HG03432 (cell line): ENCODE data around the gene AS3MT.
"Not testable (repeated sequence)": the region's sequence is repeated elsewhere in the genome, so short reads cannot be mapped to it uniquely, and the experiment has no call there.

Experiments used
- ATAC-seq: cut with Tn5 transposase; IDR thresholded peaks from one replicate; pipeline ENCODE4 v1.9.1; 2021; ENCODE audit warnings: mild to moderate bottlenecking, moderate library complexity; ENCODE audit not compliant: unreplicated experiment

Gene AS3MT

DNA sequence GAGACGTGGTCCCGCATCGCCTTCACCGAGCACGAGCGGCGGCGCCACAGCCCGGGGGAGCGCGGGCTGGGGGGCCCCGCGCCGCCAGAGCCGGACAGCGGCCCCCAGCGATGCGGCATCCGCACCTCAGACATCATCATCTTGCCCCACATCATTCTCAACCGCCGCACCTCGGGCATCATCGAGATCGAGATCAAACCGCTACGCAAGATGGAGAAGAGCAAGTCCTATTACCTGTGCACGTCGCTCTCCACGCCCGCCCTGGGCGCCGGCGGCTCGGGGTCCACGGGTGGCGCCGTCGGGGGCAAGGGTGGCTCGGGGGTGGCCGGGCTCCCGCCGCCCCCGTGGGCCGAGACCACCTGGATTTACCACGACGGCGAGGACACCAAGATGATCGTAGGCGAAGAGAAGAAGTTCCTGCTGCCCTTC, 49.6 kb downstream of the AS3MT start:
- peak; percentile 4 for ATAC-seq

GRCh38 chr10:102919246-102919959, 50.1 kb downstream of the AS3MT start:
- no peak for ATAC-seq

DNA sequence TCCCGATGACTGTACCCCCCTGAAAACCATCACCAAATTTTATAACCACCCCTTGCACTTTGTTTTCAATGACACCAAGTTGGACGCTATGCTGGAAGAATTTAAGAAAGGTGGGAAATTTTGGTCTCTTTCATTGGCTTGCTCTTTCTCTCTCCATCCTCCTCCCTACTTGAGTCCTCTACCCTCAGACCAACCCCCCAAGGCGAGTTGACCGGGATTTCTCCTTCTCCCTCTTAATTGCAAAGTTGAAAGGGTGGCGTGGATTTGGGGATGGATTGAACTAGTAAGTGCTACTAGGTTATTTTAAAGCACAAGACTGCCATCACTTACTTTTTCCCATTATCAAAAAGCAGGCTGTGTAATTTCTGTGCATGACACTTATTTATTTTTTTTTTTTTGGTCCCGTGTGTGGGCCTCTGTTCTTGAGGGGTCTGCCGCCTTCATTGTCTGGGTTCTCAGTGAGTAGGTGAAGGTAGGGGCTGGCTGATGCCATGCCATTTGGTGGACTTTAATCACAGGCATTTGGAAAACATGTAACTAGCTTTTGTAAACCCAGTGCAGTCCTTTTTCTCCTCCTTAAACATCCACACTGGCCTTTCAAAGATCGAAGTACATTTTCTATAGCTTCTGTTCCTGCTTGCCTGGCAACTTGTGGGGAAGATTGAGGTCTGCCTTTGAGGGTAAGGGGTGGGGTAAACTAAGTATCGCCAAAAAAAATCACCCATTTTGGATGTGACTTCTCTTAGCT, 50.9 kb downstream of the AS3MT start:
- ATAC-seq: no peak

GRCh38 chr10:102923601-102924000, 54.3 kb downstream of the AS3MT start:
- no peak for ATAC-seq

- no peak for ATAC-seq
Measured at GRCh38 chr10:102926842-102927241, 57.6 kb downstream of the AS3MT start.

DNA sequence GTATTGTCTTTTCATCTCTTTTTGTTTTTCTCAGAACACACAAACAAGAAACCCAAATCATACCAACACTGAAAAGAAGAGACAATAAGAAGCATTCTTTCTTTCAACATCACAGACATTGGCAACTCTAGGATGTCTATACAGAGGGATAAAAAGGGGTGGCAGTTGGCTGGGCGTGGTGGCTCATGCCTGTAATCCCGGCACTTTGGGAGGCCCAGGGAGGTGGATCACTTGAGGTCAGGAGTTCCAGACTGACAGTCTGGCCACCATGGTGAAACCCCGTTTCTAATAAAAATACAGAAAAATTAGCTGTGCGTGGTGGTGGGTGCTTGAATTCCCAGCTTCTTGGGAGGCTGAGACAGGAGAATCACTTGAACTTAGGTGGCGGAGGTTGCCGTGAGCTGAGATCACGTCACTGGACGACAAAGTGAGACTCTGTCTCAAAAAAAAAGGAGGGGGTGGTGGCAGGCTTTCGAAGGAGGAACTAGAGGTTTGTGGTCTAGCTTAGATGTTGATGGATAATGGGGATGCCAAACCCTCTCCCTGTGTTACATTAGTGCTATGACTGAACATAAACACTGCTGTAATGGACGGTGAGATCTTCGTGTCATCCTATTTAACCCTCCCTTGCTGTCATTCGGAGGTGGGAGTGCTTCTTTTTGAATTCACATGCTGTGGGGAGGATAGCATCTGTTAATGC, 58.2 kb downstream of the AS3MT start:
- no peak for ATAC-seq

DNA sequence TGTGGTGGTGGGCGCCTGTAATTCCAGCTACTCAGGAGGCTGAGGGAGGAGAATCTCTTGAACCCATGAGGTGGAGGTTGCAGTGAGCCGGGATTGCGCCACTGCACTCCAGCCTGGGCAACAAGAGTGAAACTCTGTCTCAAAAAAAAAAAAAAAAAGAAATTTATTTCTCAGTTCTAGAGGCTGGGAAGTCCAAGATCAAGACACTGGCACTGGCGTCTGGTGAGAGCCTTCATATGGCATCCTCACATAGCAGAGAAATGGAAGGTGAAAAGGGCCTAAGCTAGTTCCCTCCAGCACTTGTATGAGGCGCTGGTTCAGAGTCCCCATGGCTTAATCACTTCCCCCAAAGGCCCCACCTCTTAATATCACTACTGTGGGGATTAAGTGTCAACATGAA, 59.2 kb downstream of the AS3MT start:
- not testable (repeated sequence) for ATAC-seq

DNA sequence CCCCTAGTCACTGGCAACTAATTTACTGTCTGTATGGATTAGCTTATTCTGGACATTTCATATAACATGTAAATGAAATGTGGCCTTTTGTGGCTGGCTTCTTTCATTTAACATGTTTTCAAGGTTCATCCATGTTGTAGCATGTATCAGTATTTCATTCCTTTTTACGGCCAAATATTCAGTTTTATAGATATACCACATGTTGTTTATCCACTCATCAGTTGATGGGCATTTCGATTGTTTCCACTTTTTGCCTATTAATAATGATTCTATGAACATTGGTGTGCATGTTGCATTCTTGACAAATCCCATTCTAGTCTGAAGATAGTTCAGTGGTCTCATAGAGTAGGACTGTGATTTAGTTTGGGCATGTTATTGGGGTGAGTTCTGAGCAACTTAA, 61.5 kb downstream of the AS3MT start:
- ATAC-seq: no peak

DNA sequence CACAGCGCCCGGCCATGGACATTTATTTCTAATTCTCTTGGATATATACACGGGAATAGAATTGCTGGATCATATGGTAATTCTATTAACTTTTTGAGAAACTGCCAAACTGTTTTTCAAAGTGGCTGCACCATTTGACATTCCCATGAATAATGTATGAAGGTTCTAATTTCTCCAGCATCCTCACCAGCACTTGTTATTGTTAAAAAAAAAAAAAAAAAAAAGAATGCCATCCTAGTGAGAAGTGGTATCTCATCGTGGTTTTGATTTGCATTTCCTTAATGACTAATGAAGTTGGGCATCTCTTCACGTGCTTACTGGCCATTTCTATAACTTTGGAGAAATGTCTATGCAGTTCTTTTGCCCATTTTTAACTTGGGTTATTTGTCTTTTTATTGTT, 62.4 kb downstream of the AS3MT start:
- no peak for ATAC-seq

DNA sequence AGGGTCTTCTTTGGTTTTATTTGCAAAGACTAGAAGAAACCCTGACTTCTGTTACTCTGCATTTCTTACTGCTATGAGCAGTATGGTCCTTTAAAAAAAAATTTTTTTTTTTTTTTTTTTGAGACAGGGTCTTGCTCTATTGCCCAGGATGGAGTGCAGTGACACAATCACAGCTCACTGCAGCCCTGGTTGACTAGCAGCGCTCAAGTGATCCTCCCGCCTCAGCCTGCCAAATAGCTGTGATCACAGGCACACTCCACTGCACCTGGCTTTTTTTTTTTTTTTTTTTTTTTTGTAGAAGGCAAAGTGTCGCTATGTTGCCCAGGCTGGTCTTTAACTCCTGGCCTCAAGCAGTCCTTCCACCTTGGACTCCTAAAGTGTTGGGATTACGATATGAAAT, 66.2 kb downstream of the AS3MT start:
- no peak for ATAC-seq

- ATAC-seq: no peak
Measured at GRCh38 chr10:102935939-102936605, 66.8 kb downstream of the AS3MT start.

- ATAC-seq: no peak
Measured at GRCh38 chr10:102941401-102941800, 72.1 kb downstream of the AS3MT start.

DNA sequence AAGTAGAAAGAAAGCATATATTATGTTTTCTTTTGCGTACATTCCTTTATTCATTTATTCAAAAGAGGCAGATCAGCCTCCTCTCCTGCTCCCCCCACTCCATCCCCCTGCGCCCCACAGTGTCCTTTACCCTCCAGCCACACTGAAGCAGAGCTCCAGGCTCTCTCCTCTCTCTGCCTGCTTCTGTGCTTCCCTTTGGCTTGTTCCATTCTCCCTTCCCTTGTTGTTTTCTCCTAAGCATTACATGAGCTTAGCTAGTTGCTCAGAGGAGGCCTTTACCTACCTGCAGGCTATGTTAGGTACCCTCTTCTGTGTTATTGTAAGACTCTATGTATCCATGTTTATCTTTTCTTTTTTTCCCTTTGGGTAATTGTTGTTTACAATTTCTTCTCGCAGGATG, 76.2 kb downstream of the AS3MT start:
- no peak for ATAC-seq

DNA sequence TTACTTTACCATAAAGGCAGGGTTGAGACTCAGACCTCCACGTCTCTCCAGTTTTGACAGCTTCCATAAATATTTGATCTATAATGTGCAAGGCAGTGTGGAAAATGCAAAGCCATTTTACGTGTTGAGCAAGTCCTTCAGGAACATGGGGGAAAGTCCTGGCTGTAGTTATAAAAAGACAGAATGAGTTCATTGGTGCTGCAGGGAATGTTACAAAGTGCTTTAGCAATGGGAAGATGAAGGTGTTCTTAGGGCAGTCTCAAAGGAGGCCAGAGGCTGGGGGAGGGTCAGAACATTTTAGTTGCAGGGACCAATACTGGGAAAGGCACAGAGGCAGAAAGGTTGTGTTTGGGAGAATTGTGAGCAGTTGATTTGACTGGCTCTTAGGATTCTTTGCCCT, 76.7 kb downstream of the AS3MT start:
- ATAC-seq: no peak

GRCh38 chr10:102946992-102947391, 77.7 kb downstream of the AS3MT start:
- ATAC-seq: no peak

- ATAC-seq: no peak
Measured at GRCh38 chr10:102948176-102948575, 78.9 kb downstream of the AS3MT start.

DNA sequence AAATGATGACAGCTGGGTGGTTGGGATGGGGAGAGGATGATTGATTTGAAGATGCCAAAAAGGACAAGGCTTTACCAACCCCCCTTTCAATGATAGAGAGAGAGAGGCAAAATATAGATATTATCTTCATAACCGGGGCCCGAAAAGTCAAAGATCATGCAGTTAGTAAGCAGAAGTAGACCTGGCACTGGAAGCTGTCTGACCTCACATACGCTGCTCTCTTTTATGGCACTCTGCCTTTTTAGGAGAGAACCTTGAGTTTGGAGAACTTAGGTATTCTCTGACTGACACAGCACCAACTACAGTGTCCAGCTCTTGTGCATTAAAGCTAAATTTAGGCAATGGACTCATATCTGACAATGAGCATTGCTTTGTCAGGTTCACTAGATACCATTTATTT, 79.5 kb downstream of the AS3MT start:
- no peak for ATAC-seq

- ATAC-seq: no peak
Measured at GRCh38 chr10:102949916-102950315, 80.6 kb downstream of the AS3MT start.

DNA sequence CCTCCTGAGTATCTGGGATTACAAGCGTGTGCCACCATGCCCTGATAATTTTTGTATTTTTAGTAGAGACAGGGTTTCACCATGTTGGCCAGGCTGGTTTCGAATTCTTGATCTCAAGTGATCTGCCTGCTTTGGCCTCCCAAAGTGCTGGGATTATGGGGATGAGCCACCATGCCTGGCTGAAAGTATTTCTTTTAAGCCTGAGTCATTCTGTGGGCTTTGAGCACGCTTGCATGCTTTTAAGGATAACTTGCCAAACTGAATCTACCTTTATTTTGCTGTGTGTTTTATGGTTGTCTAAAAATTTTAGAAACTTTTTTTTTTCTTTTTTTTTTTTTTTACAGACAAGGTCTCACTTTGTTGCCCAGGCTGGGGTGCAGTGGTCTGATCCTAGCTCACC, 82.0 kb downstream of the AS3MT start:
- no peak for ATAC-seq
